GM12891 (cell line): ENCODE data around the gene CAMK1.
A peak's percentile ranks its signal among the peaks of the same experiment; 100 is the strongest.

ENCODE experiments used
- POLR2A ChIP-seq: IDR thresholded peaks from 2 replicates; pipeline ENCODE4 v1.6.1; 2011; ENCODE audit warnings: low read depth, low read length, control low read depth
- POLR2AphosphoS5 ChIP-seq: IDR thresholded peaks from 2 replicates; pipeline ENCODE4 v1.6.1; 2011; ENCODE audit warnings: low read depth, low read length, control low read depth
- POU2F2 ChIP-seq: IDR thresholded peaks from 2 replicates; pipeline ENCODE4 v1.6.1; 2011; ENCODE audit warnings: low read depth, mild to moderate bottlenecking, control low read depth, low read length, moderate library complexity
- SPI1 ChIP-seq: IDR thresholded peaks from 2 replicates; pipeline ENCODE4 v1.6.1; 2011; ENCODE audit warnings: low read depth, low read length, control low read depth

DNA sequence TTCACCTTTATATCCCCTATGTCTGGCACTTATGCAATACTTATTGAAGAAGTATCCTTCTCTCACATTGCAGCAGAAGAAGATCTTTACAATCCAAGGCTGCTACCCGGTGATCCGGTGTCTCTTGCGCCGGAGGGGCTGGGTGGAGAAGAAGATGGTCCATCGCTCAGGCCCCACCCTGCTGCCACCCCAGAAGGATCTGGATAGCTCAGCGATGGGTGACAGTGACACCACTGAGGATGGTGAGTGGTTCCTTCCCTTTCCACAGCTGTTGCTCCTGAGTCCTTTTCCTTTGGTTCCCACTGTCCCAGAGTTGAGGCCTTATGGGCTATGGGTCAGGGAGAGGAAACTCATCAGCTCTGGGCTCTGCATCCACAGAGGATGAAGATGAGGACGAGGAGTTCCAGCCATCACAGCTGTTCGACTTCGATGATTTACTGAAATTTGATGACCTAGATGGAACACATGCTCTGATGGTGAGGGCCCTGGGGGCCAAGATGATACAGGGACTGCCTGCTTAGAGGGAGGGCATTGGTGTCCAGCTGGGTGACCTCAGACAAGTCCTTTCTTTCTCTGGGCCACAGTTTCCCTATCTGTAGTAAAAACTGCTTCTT is 43.2 kb upstream of the CAMK1 start:
- TF ChIP-seq POLR2AphosphoS5 (peak; percentile 49), POLR2A (peak; percentile 39; the same call in 1 of the 2 replicates), POU2F2 (no peak), SPI1 (no peak)
